ENCODE data around the gene MAGI1.

MAGI1 gene

DNA sequence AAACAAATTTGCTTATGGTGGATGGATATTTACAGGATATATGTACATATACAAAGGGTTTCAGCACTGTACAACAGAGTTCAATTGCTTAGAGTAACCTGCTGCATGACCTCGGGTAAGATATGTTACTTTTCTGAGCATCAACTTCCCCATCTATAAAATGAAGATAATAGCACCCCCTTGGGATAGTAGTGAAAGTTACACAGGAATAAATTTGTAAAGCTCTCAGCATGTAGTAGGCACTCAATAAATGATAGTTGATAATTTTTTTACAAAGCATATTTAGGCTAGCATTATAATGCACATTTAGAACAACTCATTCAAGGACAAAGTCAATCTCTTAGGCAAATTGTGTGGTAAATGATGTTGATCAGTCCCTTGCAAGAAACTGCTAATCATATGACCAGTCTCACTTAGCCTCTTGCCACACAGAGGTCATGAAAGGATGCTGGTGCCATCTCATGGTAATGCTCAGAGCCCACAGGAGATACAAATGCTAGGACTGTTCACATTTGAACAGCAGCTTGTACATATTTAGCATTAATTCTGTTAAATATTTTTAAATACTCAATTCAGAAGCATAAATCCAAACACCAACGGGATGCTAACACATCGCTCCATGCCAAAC is 123.9 kb downstream of the MAGI1 start:
- DNase-seq (ENCODE audit: insufficient read length), result no peak
- TF ChIP-seq POLR2AphosphoS5 (IDR thresholded peaks at IDR 0.05; ENCODE audit: low read depth, low read length), result no peak
- TF ChIP-seq TAF1 (IDR thresholded peaks at IDR 0.05; ENCODE audit: borderline replicate concordance, low read depth, low read length), result no peak
- no peak for TF ChIP-seq POLR2A (IDR thresholded peaks at IDR 0.05; ENCODE audit: low read depth, low read length)
- FAIRE-seq, result peak; percentile 85

DNA sequence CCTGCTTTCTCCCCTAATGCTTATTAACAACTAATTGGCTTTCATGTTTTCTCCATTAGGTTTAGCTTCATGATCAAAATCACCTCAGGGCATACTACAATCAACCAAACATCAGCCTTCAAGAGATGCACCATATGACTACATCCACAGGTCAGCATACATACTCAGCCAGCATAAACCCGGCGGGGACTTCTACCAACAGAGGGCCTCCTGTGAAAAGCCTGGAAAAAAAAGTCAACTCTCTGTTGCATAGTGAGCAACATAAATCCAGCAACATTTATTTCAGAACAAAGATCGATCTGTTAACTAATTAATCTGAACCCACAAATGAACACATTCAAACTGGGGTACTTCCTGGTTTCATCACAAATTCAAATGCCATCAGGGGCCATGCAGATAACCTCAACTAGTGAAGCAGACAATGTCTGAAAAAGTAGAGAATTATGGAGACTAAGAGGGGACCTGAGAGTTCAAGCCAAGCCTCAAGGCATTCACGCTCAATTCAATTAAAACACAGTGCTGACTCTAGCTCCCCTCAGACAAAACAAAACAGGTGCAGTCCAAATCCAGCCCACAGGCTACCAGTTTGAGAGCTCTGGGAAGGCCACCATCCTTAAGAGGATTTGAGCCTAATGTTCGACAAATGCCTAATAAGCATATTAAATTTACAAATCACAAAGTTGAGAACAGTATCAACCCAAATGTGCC is 124.5 kb downstream of the MAGI1 start:
- TF ChIP-seq TAF1 (IDR thresholded peaks at IDR 0.05; ENCODE audit: borderline replicate concordance, low read depth, low read length), result no peak
- no peak for TF ChIP-seq POLR2AphosphoS5 (IDR thresholded peaks at IDR 0.05; ENCODE audit: low read depth, low read length)
- no peak for TF ChIP-seq POLR2A (IDR thresholded peaks at IDR 0.05; ENCODE audit: low read depth, low read length)
- DNase-seq (ENCODE audit: insufficient read length), result no peak
- FAIRE-seq, result peak; percentile 58

DNA sequence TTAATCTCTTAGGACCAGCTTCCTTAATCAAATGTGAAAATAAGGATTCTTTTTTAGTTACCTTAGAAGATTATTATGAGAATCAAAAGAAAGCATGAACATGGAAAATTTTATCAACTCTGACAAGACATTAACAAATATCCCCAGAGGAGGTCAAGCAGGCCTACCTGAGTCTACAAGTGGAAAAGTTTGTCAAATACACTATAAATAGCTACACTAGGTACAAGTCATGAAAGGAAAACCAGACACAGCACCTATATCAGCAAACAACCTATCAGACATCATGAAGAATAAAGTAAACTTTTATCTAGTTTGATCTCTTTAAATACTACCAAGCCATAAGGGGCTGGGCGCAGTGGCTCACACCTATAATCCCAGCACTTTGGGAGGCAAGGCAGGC is 126.1 kb downstream of the MAGI1 start:
- no peak for DNase-seq (ENCODE audit: insufficient read length)
- no peak for FAIRE-seq
- TF ChIP-seq TAF1 (IDR thresholded peaks at IDR 0.05; ENCODE audit: borderline replicate concordance, low read depth, low read length) (no peak), POLR2A (IDR thresholded peaks at IDR 0.05; ENCODE audit: low read depth, low read length) (no peak)

DNA sequence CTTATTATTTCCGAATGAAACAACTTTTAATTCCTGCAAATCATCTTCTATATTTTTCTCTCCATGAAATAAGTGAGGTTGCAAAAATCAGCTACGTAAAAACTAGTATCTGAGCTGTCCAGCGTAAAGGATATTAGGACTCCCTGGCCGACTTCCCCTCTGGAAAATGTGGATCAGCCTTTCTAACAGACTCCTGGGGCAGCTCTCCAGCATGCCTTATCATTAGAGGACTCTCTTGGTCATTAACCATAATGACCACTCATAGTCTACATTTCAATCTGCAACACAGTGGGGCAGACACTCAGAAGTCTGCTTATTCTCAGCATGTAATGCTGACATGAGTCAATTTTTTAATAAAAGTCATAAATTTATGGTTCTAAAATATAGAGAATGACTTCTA is 130.1 kb downstream of the MAGI1 start:
- DNase-seq (ENCODE audit: insufficient read length) (no peak), FAIRE-seq (no peak)
- TF ChIP-seq POLR2A (IDR thresholded peaks at IDR 0.05; ENCODE audit: low read depth, low read length) (no peak), POLR2AphosphoS5 (IDR thresholded peaks at IDR 0.05; ENCODE audit: low read depth, low read length) (no peak), TAF1 (IDR thresholded peaks at IDR 0.05; ENCODE audit: borderline replicate concordance, low read depth, low read length) (no peak)

GRCh38 chr3:65907232-65908130 is 131.2 kb downstream of the MAGI1 start:
- DNase-seq (ENCODE audit: insufficient read length) (no peak), FAIRE-seq (peak; percentile 74)
- no peak for TF ChIP-seq POLR2AphosphoS5 (IDR thresholded peaks at IDR 0.05; ENCODE audit: low read depth, low read length)
- no peak for TF ChIP-seq TAF1 (IDR thresholded peaks at IDR 0.05; ENCODE audit: borderline replicate concordance, low read depth, low read length)
- no peak for TF ChIP-seq POLR2A (IDR thresholded peaks at IDR 0.05; ENCODE audit: low read depth, low read length)

GRCh38 chr3:65905771-65906170 is 132.9 kb downstream of the MAGI1 start:
- no peak for FAIRE-seq
- DNase-seq (ENCODE audit: insufficient read length), result no peak
- no peak for TF ChIP-seq POLR2A (IDR thresholded peaks at IDR 0.05; ENCODE audit: low read depth, low read length)
- no peak for TF ChIP-seq POLR2AphosphoS5 (IDR thresholded peaks at IDR 0.05; ENCODE audit: low read depth, low read length)
- no peak for TF ChIP-seq TAF1 (IDR thresholded peaks at IDR 0.05; ENCODE audit: borderline replicate concordance, low read depth, low read length)

DNA sequence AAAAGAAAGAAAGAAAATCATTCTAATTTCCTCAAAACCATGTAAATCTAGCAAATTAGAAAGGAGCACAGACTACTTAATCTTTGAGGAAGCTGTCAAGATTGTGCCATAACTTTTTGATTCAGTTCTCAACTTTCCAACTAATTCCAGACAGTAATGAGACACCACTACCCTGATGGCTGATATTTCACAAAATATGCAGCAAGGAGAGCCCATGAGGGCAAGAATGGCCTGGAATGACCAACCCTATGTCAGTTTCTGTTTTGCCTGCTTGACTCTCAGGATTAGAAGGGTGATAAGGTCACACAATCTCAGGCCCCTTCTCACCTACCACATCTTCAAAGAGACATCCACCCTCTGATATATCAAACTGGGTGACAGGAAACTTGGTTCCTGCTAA is 134.7 kb downstream of the MAGI1 start:
- no peak for TF ChIP-seq TAF1 (IDR thresholded peaks at IDR 0.05; ENCODE audit: borderline replicate concordance, low read depth, low read length)
- FAIRE-seq (no peak), DNase-seq (ENCODE audit: insufficient read length) (no peak)

- FAIRE-seq, result no peak
- TF ChIP-seq POLR2AphosphoS5 (IDR thresholded peaks at IDR 0.05; ENCODE audit: low read depth, low read length) (no peak), TAF1 (IDR thresholded peaks at IDR 0.05; ENCODE audit: borderline replicate concordance, low read depth, low read length) (no peak), POLR2A (IDR thresholded peaks at IDR 0.05; ENCODE audit: low read depth, low read length) (no peak)
- no peak for DNase-seq (ENCODE audit: insufficient read length)
These were observed 136.4 kb downstream of the MAGI1 start for GRCh38 chr3:65902304-65902793.

GRCh38 chr3:65901226-65901625 is 137.5 kb downstream of the MAGI1 start:
- no peak for DNase-seq (ENCODE audit: insufficient read length)
- FAIRE-seq, result peak; percentile 69
- TF ChIP-seq POLR2A (IDR thresholded peaks at IDR 0.05; ENCODE audit: low read depth, low read length) (no peak), POLR2AphosphoS5 (IDR thresholded peaks at IDR 0.05; ENCODE audit: low read depth, low read length) (no peak), TAF1 (IDR thresholded peaks at IDR 0.05; ENCODE audit: borderline replicate concordance, low read depth, low read length) (no peak)

DNA sequence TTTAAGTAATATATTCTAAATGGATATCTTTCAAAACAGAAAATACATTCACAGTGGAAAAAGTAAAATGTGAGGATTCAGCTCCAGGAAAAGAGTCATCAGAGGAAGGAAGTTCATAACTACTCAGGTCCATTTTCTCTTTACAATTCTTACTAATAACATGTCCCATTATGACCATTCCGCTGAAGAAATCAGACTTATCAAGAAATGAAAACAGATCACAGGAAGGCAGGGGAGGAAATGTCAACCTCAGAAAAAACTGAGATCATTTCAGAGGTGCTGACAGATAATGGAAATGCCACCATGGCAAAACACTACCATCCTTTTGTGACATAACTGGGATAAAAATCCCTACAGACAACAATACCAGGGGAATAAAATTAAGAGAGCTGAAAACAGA is 139.5 kb downstream of the MAGI1 start:
- no peak for TF ChIP-seq TAF1 (IDR thresholded peaks at IDR 0.05; ENCODE audit: borderline replicate concordance, low read depth, low read length)
- TF ChIP-seq POLR2AphosphoS5 (IDR thresholded peaks at IDR 0.05; ENCODE audit: low read depth, low read length), result no peak
- TF ChIP-seq POLR2A (IDR thresholded peaks at IDR 0.05; ENCODE audit: low read depth, low read length), result no peak
- DNase-seq (ENCODE audit: insufficient read length), result no peak
- no peak for FAIRE-seq

DNA sequence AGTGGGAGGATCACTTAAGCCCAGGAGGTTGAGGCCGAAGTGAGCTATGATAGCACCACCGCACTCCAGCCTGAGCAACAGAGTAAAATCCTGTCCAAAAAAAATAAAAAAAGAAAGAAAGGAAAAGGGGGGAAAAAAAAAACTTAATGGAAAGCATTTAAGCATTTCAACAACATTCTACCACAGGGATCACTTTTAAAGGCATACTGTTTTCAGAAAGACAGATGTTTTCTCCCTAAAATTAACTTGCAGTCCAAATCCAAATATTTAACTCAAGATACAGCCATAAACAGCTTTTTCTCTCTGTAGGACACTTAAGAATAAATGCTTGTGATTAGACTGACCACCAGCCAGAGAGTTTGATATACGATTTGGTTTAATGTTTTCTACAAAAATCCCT is 141.0 kb downstream of the MAGI1 start:
- no peak for FAIRE-seq
- TF ChIP-seq POLR2AphosphoS5 (IDR thresholded peaks at IDR 0.05; ENCODE audit: low read depth, low read length), result no peak
- TF ChIP-seq POLR2A (IDR thresholded peaks at IDR 0.05; ENCODE audit: low read depth, low read length), result no peak
- TF ChIP-seq TAF1 (IDR thresholded peaks at IDR 0.05; ENCODE audit: borderline replicate concordance, low read depth, low read length), result no peak
- no peak for DNase-seq (ENCODE audit: insufficient read length)

All from GM12892 (cell line).